ENCODE results near the gene CYRIA.

The CYRIA gene

DNA sequence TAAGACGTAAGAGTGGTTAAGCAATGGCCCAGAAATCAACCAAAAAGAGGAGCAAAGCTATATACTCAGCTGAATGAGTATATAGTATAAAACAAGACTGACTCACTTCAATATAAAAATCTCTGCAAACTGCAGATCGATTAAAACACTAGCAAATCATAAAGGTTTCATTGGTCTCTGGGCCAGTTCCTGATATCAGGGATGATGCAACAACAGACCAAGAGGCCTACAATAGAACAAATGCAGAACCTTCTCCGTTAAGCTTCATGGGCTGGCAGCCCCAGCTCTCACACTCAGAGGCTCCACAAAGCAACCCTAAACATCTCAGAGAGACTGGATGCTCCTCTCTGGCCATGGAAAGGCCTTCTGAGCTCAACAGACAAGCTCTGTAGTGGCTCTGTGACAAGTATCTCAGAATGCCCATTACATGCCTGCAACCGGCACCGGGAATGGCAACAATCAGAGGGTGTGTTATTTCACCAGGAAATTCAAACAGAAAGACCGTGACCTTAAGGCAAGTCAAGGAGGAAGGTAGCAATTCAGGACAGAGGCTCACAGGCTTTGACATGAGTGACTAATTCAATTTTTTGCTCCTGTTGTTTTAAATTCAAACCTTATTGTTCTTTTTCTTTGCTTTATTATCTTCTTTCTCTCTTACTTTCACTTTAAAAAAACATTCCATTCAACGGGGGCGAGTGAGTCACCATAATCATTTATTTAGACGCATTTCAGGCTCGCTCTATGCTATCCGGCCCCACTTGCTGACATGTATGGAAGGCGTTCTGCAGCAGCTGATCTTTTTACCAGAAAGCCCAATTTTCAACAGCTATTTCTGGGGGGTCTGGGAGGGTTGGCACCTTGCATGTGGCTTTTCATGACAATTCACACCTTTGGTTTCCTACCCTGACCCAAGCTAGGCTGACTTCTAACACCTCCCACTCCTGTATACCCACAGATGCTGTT lies 15.1 kb downstream of the CYRIA start:
- no peak for DNase-seq (ENCODE audit: low read depth)

- DNase-seq (ENCODE audit: low read depth), result no peak
Observed at GRCh38 chr2:16649353-16650286, 16.0 kb downstream of the CYRIA start.

DNA sequence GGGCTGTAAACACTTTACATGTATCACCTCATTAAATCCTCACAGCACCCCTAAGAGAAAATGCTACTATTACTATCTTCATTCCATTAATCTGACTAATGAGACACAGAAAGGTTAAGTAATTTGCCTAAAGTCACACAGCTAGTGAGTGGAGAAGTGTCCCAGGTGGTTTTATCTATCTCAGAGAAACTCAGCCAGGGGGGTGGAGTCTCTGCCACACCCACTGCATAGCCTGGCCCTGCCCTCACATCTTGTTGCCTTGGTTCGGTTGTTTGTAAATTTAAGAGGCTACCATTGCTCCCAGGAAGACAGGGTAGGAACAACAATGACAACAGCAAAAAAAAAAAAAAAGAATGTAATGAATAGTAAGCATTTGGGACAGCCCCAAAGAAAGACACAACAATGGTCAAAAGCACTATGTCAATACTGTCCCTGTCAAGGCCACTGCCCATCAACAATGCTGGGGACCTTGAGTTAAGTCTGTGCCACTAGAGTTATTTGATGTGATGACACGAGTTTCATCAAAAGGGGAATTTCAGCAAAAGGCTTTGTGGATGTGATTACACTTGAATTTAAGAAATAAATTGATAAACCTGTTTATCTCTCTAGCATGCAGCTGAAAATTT lies 17.5 kb downstream of the CYRIA start:
- DNase-seq (ENCODE audit: low read depth), result no peak

DNA sequence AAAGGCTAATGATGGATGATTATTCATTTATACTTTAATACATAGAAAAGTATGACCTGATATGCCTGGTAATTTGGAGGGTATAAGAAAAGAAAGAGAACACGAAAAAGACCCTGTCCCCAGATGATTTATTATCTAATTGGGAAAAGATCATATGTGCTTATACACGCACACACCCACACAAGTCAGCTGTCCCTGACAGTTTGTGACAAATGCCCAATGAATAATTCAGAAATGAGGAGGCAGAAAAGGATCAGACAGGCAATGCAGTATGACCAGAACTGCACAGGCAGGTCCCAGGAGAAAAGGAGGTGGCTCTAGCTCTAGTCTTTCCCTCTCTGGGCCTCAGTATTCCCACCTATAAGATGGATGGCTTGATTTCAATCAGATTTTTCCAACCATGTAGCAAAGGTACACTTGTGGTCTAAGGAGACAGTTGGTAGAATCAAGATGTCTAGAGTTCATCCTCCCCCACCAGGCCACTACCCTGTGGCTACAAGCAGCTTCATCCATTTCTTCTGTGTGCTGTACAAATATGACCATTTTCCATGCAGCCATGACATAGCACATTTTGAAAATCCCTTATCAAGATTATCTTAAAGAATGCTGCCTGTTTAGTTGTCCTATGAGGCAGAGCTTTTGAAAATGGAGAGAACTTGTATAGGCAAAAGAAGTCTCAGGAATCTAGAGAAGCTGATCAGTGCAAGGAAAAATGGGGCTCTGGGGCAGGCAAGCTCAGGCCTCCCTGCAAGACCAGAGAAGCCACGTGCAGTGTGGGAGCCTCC lies 19.7 kb downstream of the CYRIA start:
- DNase-seq (ENCODE audit: low read depth), result no peak

- no peak for DNase-seq (ENCODE audit: low read depth)
Observed at GRCh38 chr2:16645088-16645487, 20.5 kb downstream of the CYRIA start.

- DNase-seq (ENCODE audit: low read depth), result no peak
Observed at GRCh38 chr2:16644221-16644925, 21.3 kb downstream of the CYRIA start.

DNA sequence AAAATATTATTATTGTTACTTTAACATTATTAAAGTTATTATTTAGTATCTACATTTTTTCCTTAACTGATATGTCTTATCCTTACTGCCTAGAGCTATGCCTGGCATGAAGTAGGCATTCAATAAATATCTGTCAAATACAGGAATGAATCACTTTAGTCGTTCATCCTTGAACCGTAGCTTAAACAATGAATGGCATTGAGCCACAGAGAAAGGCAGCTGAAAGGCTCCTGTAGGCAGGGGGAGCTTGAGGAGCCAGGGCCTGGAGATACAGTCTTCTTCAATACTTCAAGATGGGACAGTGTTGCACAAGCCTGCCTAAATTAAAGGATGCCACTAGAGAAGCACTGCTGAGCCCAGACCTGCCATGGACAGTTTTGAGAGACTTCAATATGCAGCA lies 22.5 kb downstream of the CYRIA start:
- no peak for DNase-seq (ENCODE audit: low read depth)

DNA sequence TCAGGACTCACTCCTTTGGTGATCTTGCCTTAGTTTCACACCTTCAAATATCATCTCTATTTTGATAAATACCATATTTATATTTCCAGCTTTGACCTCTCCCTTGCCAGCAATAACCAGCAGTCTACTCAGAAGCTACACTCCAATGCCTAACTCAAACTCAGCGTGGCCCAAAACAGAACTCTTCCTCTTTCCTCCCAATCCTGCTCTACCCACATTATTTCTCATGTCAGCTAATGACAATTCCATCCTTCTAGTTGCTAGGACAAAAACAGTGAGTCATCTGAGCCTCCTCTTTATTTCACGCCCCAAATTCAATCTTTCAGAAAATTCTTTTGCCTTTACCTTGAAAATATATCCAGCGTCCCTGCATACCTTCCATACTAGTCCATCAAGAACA lies 23.5 kb downstream of the CYRIA start:
- DNase-seq (ENCODE audit: low read depth), result no peak

DNA sequence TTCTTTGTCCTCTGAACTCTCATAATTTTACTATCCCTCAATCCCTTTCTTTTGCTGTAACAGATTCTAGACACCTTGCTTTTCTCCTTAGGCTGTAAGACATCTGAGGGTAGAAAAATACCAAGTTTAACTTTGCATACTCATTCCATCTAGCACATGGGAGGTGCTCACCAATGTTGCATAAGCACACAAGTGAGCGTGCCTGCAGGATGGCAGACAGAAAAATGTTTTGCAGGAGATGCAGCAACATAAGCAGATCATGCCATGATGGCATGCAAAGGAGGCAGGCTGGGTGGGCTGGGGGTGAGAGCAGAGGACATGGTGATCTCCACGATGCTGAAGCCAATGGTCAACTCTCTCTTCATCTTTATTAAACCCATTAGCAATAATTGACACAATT lies 24.1 kb downstream of the CYRIA start:
- DNase-seq (ENCODE audit: low read depth), result no peak

GRCh38 chr2:16640867-16641266 lies 24.8 kb downstream of the CYRIA start:
- no peak for DNase-seq (ENCODE audit: low read depth)

DNA sequence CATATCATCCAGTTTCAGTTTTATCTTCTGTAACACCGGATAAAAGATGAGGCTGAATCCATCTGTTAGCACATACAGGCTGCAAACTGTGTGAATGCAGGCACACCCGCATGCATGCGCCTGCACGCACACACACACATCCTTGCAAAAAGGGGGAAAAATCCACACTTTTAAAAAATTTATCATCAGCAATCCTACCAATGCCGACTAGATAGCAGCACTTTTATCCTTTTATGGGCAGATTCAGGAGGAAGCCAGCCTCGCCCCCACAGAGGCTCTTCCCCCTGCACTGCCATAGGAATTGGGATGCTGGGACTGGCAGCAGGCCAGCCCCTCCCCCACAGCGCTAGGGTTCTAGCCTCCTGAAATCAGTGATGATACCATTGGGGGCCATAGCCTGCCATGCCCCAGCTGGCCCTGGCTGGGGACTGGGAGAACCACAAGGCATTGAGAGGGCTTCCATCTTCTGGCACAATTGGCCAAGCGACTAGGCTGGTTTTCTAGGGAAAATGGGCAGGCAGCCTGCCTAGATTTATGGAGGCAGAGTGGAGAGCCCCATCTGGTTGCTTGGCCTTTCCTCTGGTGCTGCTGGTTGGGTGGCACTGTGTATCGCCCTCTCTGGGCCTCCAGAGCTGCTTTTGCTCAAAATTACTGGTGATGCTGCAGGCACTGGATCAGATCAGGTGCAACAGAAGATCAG lies 25.5 kb downstream of the CYRIA start:
- DNase-seq (ENCODE audit: low read depth), result no peak

- no peak for DNase-seq (ENCODE audit: low read depth)
Observed at GRCh38 chr2:16639431-16639830, 26.2 kb downstream of the CYRIA start.

GRCh38 chr2:16638946-16639345 lies 26.7 kb downstream of the CYRIA start:
- no peak for DNase-seq (ENCODE audit: low read depth)

DNA sequence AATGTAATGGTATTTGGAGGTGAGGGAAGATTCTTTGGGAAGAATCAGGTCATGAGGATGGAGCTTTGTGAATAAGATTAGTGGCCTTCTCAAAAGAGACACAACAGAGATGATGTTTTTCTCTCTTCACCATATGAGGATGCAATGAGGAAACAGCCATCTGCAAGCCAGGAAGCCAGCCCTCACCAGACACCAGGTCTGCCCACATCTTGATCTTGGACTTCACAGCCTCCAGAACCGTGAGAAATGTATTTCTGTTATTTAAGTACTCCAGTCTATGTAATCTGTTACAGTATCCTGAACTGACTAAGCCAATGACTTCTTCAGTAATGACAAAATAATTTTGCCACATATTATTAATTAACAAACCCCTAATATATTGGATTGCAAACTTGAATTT lies 28.3 kb downstream of the CYRIA start:
- no peak for DNase-seq (ENCODE audit: low read depth)

DNA sequence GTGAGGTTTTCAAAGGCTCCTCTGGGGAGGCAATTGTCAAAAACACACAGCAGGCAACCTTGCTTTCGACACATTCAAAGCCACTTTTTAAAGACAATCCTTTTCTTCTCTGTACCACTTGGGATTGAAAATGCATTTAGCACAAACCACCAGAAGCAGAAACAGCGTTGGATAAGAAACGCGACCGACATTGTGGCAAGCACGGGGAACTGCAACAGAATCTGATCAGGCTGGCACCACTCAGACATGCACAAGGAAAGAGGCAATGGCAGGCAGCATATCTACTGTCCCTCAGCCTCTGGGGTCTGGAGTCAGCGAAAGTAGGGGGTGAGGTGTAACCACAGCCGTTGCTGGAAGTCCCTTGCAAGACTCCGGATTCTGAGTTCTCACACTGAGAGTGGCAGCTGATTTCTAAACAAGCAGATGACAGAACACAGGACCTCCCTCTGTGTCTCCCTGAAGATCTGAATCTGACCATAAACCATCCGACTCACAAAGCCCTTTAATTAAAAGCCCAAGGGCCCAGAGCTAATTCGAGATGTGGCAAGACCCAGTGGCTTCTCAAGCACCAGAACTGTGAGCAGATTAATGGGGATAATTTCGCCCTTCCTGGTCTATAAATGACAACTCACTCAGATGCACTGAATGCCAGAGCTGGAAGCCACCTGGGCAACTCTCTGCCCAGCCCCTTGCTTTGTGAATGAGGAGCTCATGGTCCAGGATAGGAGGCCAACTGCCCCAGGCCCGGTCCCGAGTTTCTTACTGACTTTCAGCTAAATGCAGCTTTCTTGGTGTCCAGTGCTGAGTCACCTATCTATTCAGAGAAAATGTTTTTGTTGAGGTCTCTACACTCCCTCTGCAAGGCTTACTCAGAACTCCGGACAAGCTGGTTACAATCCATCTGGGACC lies 29.6 kb downstream of the CYRIA start:
- DNase-seq (ENCODE audit: low read depth), result no peak

GRCh38 chr2:16633621-16634430 lies 31.8 kb downstream of the CYRIA start:
- DNase-seq (ENCODE audit: low read depth), result no peak

DNA sequence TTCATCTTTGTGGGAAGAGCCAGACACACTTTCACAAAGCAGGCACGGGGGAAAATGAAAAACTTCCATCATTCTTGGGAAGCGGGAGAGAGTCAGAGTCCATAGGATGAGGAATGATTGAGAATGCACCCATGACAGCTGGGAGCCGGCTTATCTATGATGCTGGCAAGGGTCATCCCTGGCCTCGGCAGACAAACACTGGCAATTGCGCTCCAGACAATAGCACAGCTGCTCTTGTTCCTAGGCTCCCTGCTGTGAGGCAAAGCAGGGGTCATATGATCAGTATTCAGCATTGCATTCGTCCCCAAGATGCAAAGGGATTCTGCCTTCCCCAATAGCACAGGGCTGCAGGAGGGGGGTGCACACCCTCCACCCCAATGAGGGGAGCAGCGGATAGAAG lies 33.0 kb downstream of the CYRIA start:
- no peak for DNase-seq (ENCODE audit: low read depth)

DNA sequence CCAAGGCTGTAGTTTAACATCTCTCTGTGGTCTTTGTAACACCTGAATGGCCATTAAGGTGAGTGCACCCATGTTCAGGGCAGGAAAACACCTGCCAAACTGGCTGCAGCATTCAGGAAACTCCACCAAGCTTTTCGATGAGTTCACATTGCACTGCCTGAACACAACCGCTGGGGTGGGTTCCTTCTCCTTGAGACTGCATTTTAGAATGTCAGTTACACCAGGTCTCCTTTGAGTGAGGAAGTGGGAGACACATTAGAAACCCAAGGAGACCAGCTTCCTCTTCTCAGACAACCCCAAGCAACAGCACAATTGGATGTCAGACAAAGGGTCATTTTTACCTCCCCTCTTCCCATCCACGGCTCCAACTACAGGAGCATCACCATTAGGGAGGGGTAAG lies 35.2 kb downstream of the CYRIA start:
- no peak for DNase-seq (ENCODE audit: low read depth)
